ENCODE results near the gene SLC10A6.
A peak's percentile ranks its signal among the peaks of the same experiment; 100 is the strongest.

The SLC10A6 gene

DNA sequence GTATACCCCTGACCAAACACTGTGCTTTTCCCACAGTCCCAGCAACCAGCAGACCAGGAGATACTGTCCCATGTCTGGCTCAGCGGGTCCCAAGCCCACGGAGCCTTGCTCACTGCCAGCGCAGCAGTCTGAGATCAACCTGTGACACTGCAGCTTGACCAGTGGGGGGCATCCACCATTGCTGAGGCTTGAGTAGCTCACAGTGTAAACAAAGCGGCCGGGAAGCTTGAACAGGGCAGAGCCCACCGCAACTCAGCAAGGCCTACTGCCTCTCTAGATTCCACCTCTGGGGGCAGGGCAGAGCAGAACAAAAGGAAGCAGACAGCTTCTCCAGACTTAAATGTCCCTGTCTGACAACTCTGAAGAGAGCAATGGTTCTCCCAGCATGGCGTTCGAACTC lies 58.1 kb downstream of the SLC10A6 start:
- Histone ChIP-seq H3K27me3 (no peaks in the 10 kb centered on the region), H3K36me3 (peaks cover 5% of the 10 kb centered on the region; the same call in 1 of the 2 replicates), H3K4me1 (no peaks in the 10 kb centered on the region), H3K4me3 (ENCODE audit: low read depth, low read length) (no peak overlapping the region), H3K9me3 (no peaks in the 10 kb centered on the region)
- DNase-seq, result peak; percentile 29
- TF ChIP-seq, protein P1, sequence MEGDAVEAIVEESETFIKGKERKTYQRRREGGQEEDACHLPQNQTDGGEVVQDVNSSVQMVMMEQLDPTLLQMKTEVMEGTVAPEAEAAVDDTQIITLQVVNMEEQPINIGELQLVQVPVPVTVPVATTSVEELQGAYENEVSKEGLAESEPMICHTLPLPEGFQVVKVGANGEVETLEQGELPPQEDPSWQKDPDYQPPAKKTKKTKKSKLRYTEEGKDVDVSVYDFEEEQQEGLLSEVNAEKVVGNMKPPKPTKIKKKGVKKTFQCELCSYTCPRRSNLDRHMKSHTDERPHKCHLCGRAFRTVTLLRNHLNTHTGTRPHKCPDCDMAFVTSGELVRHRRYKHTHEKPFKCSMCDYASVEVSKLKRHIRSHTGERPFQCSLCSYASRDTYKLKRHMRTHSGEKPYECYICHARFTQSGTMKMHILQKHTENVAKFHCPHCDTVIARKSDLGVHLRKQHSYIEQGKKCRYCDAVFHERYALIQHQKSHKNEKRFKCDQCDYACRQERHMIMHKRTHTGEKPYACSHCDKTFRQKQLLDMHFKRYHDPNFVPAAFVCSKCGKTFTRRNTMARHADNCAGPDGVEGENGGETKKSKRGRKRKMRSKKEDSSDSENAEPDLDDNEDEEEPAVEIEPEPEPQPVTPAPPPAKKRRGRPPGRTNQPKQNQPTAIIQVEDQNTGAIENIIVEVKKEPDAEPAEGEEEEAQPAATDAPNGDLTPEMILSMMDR (IDR thresholded peaks at IDR 0.05; ENCODE audit: low read depth, low read length), result peak; percentile 21; the same call in 1 of the 2 replicates

DNA sequence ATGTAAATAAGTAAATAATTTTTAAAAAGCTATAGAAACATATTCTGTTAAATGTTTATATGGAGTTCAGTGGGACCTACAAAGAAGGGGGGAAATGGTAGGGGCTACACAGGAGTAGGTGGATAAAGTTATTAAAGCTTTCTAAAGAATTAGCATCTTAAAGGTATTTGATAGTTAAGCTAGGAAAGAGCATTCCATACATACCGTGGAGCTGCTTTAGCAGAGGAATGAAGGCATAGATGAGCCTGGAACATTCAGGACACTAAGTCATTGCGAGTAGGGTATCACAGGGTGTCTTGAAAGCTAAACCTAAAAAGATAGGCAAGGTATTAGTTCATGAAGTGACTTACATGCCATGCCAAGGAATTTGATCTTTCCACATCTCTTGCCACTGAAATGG lies 60.4 kb downstream of the SLC10A6 start:
- H3K9me3 ChIP-seq, result no peaks in the 10 kb centered on the region
- no peak for DNase-seq
- no peak overlapping the region for H3K4me3 ChIP-seq (ENCODE audit: low read depth, low read length)
- no peaks in the 10 kb centered on the region for H3K27me3 ChIP-seq
- TF ChIP-seq, protein P1 (IDR thresholded peaks at IDR 0.05; ENCODE audit: low read depth, low read length), result no peak
- H3K36me3 ChIP-seq, result peaks cover 6% of the 10 kb centered on the region; the same call in 1 of the 2 replicates
- no peaks in the 10 kb centered on the region for H3K4me1 ChIP-seq

DNA sequence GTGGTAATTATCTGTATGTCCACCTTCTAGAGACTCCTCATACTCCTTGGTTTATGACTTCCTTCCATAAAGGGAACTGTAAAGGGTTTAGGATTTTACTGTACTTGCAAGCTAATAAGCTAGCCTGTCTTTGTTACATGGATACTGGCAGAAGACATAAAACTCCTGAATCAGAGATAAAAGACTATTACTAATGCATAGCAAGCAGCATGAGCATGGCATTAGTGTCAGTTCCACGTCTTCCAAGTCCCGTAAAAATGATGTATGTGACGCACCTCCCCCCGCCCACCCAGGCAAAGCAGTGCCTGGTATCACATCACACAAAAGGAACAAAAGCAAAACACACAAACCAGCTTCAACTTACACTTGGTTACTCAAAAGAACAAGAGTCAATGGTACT lies 71.0 kb downstream of the SLC10A6 start:
- TF ChIP-seq, protein P1 (IDR thresholded peaks at IDR 0.05; ENCODE audit: low read depth, low read length), result no peak
- H3K4me3 ChIP-seq (ENCODE audit: low read depth, low read length), result no peak overlapping the region
- H3K4me1 ChIP-seq, result peaks cover 5% of the 10 kb centered on the region; the same call in 1 of the 2 replicates
- no peak for DNase-seq
- no peaks in the 10 kb centered on the region for H3K9me3 ChIP-seq
- no peaks in the 10 kb centered on the region for H3K27me3 ChIP-seq
- H3K36me3 ChIP-seq, result peaks cover 7% of the 10 kb centered on the region; the same call in 1 of the 2 replicates

DNA sequence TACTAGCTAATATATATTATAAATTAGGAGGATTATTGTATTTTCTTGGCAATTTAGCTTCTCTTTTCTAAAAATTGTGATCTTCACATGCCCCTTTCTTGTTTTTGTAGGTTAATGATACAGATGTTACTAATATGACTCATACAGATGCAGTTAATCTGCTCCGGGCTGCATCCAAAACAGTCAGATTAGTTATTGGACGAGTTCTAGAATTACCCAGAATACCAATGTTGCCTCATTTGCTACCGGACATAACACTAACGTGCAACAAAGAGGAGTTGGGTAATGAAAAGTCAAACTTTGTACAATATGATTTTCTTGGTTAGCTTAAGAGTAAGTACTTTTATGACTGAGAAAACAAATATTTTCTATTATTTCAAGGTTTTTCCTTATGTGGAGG lies 74.1 kb downstream of the SLC10A6 start:
- H3K9me3 ChIP-seq, result no peaks in the 10 kb centered on the region
- TF ChIP-seq, protein P1 (IDR thresholded peaks at IDR 0.05; ENCODE audit: low read depth, low read length), result no peak
- DNase-seq, result no peak
- no peak overlapping the region for H3K4me3 ChIP-seq (ENCODE audit: low read depth, low read length)
- peaks cover 7% of the 10 kb centered on the region; the same call in 1 of the 2 replicates for H3K36me3 ChIP-seq
- no peaks in the 10 kb centered on the region for H3K27me3 ChIP-seq
- H3K4me1 ChIP-seq, result peaks cover 5% of the 10 kb centered on the region; the same call in 1 of the 2 replicates
